Naive thymus-derived CD4-positive, alpha-beta T cell (primary cell): Measurements from ENCODE around the gene SFRP5. TPM values are rescaled to one million over a fixed set of nuclear protein-coding genes. Genes with fewer than 3 reads are reported as not detected.

Experiments used
- ATAC-seq: fragments of 150-1000 bp; cut with Tn5 transposase; 2 replicates; pipeline ENCODE4 v1.10.0; 2021; ENCODE audit warnings: mild to moderate bottlenecking, moderate library complexity
- CTCF ChIA-PET: fragments of 350-600 bp; sonication (Branson Sonifier 250); formaldehyde crosslinking; loops from one replicate; lab custom pipeline; 2021; ENCODE audit warnings: antibody characterized with exemption; lab: Charles Lee
- POLR2A ChIA-PET: fragments of 350-600 bp; sonication (Branson Sonifier 250); formaldehyde crosslinking; loops from one replicate; lab custom pipeline; 2021; ENCODE audit warnings: antibody characterized with exemption, inconsistent platforms; lab: Charles Lee
- DNase-seq, 9 donors: peaks; one replicate each; pipeline versions ENCODE4 v3.0.0 to v3.0.0-alpha.2; 2020 to 2022; ENCODE audit warnings: mixed read lengths in 1 of 9
- H3K27ac ChIP-seq: one replicate; pipeline ENCODE4 v1.7.0; 2013; ENCODE audit warnings: mild to moderate bottlenecking, low read depth, low read length, moderate library complexity
- H3K27me3 ChIP-seq, 2 donors: one replicate each; pipeline ENCODE4 v1.7.0; 2013; ENCODE audit warnings: low read length in 2 of 2, mild to moderate bottlenecking in 2 of 2, moderate library complexity in 2 of 2; ENCODE audit not compliant: control insufficient read depth in 2 of 2, insufficient read depth in 2 of 2
- H3K36me3 ChIP-seq, 3 experiments: 1 replicate in 2 of 3; 2 replicates in 1 of 3; pipeline ENCODE4 v1.7.0; 2013; ENCODE audit warnings: low read length in 3 of 3, mild to moderate bottlenecking in 3 of 3, moderate library complexity in 1 of 3; ENCODE audit not compliant: insufficient read depth in 3 of 3, control insufficient read depth in 2 of 3
- H3K4me1 ChIP-seq, 2 donors: one replicate each; pipeline ENCODE4 v1.7.0; 2013; ENCODE audit warnings: low read length in 2 of 2, mild to moderate bottlenecking in 2 of 2, moderate library complexity in 1 of 2; ENCODE audit not compliant: control insufficient read depth in 2 of 2, insufficient read depth in 2 of 2
- H3K4me3 ChIP-seq: 2 replicates; pipeline ENCODE4 v1.7.0; 2013; ENCODE audit warnings: mild to moderate bottlenecking, low read length
- H3K9me3 ChIP-seq, 3 experiments: 1 replicate in 2 of 3; 2 replicates in 1 of 3; pipeline ENCODE4 v1.7.0; 2013; ENCODE audit warnings: low read length in 3 of 3; ENCODE audit not compliant: control insufficient read depth in 2 of 3
- H3K27ac Mint-ChIP-seq, 9 donors: one replicate each; pipeline ENCODE4 v1.8.0; 2020 to 2022; ENCODE audit warnings: mixed read lengths in 9 of 9, mild to moderate bottlenecking in 8 of 9, moderate library complexity in 5 of 9, inconsistent platforms in 2 of 9
- H3K27me3 Mint-ChIP-seq, 5 donors: one replicate each; pipeline ENCODE4 v1.8.0; 2021 to 2022; ENCODE audit warnings: mixed read lengths in 5 of 5, mild to moderate bottlenecking in 1 of 5
- H3K36me3 Mint-ChIP-seq, 5 donors: one replicate each; pipeline ENCODE4 v1.8.0; 2020 to 2022; ENCODE audit warnings: mixed read lengths in 5 of 5, mild to moderate bottlenecking in 3 of 5, inconsistent platforms in 1 of 5
- H3K4me1 Mint-ChIP-seq, 7 donors: one replicate each; pipeline ENCODE4 v1.8.0; 2020 to 2022; ENCODE audit warnings: mixed read lengths in 7 of 7, mild to moderate bottlenecking in 3 of 7, inconsistent platforms in 1 of 7
- H3K4me3 Mint-ChIP-seq, 10 donors: one replicate each; pipeline ENCODE4 v1.8.0; 2020 to 2022; ENCODE audit warnings: mild to moderate bottlenecking in 10 of 10, mixed read lengths in 10 of 10, moderate library complexity in 6 of 10, inconsistent platforms in 2 of 10
- H3K9me3 Mint-ChIP-seq, 11 donors: one replicate each; pipeline ENCODE4 v1.8.0; 2020 to 2022; ENCODE audit warnings: mixed read lengths in 11 of 11, mild to moderate bottlenecking in 4 of 11, inconsistent platforms in 1 of 11, moderate library complexity in 1 of 11
- intact Hi-C, 2 donors: fragments of 100-400 bp; cut with micrococcal nuclease; formaldehyde crosslinking; loops; one replicate each; pipeline ENCODE4 v1.15.1; 2023
- polyA plus RNA-seq, 2 donors: library from polyadenylated mRNA; unstranded; fragments of 300-500 nt; fragmentation: Illumina TruSeq; gene quantifications; one replicate each; pipeline ENCODE4 v1.2.3, GENCODE V29; 2021
- total RNA-seq, 6 experiments: library from RNA in 5 of 6; stranded (reverse) in 5 of 6; gene quantifications; 1 replicate in 5 of 6; 2 replicates in 1 of 6; pipeline ENCODE4 v1.2.3 and lab custom pipeline; 2021 to 2026

The SFRP5 gene
- total and polyA plus RNA-seq, 7 experiments from 2014 or later = 0.43 to 1.0 (median 0.46) TPM; not detected in 4

GRCh38 chr10:97800474-97800873 lies 28.7 kb upstream of the SFRP5 start:
- H3K27me3 ChIP-seq = no peaks in the 10 kb centered on the region
- peaks cover 10 to 32% (median 26%) of the 10 kb centered on the region in 7 donors for H3K4me1 Mint-ChIP-seq
- no peaks in the 10 kb centered on the region for H3K36me3 ChIP-seq

DNA sequence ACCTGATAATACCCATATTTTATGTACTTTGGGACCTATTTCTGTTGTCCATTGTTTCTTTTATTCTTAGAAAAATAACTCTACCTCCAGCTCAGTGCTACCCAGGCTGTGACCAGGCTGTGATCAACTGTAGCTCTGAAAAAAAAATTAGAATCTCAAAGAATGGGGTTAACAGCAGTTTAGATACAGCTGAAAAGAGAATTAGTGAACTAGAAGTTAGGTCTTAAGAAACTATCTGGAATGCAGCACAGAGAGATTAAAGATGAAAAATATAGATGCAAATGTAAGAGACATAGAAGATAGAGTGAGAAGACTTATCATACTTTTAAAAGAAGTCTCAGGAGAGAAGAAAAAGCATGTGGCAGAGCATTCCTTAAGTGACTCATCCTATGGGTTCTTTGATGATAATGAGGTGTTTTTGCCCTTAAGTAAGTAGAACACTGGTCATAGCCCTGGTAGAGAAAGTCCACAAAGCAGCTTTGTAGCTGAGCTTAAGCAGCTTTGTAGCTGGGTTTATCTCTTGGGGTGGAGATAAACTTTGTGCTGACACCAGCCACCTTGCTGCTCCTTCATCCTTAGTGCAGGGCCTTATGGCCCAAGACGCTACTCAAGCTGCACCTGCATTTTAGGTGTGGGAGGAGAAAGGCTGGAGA lies 27.3 kb upstream of the SFRP5 start:
- peaks cover 0 to 8% (median 0%) of the 10 kb centered on the region in 3 experiments for H3K9me3 ChIP-seq
- H3K4me3 ChIP-seq = no peak overlapping the region
- ChIA-PET CTCF (interaction anchor here (0.7 to 0.9 kb wide), 2 partner anchors 71 to 242 kb away, joined by 3 to 4 read pairs; no protein-coding TSS in a partner anchor), POLR2A (no interaction called here)
- Mint-ChIP-seq H3K9me3 (peaks cover 0 to 26% (median 9%) of the 10 kb centered on the region in 11 donors), H3K27me3 (peaks cover 0 to 7% (median 0%) of the 10 kb centered on the region in 5 donors), H3K36me3 (peaks cover 4 to 25% (median 7%) of the 10 kb centered on the region in 5 donors), H3K4me1 (peaks cover 16 to 37% (median 31%) of the 10 kb centered on the region in 7 donors), H3K27ac (peak overlapping the region in 4 of 9 donors; percentile 14 to 85 (median 50)), H3K4me3 (no peak overlapping the region)
- no peak overlapping the region for H3K27ac ChIP-seq
- peaks cover 15 to 22% of the 10 kb centered on the region in 2 donors for H3K4me1 ChIP-seq
- no peaks in the 10 kb centered on the region for H3K36me3 ChIP-seq
- intact Hi-C loops = no loop called here
- DNase-seq = no peak
- no peaks in the 10 kb centered on the region for H3K27me3 ChIP-seq
- no peak for ATAC-seq

More at GRCh38 chr10:97800474-97800873, 28.7 kb upstream of the SFRP5 start:
- Mint-ChIP-seq H3K9me3 (peaks cover 0 to 26% (median 9%) of the 10 kb centered on the region in 11 donors), H3K36me3 (peaks cover 4 to 25% (median 7%) of the 10 kb centered on the region in 5 donors), H3K27ac (peak overlapping the region in 1 of 9 donors; percentile 25), H3K4me3 (no peak overlapping the region), H3K27me3 (peaks cover 0 to 9% (median 0%) of the 10 kb centered on the region in 5 donors)
- Histone ChIP-seq H3K4me3 (no peak overlapping the region), H3K9me3 (peaks cover 0 to 8% (median 0%) of the 10 kb centered on the region in 3 experiments), H3K27ac (no peak overlapping the region), H3K4me1 (peaks cover 15 to 17% of the 10 kb centered on the region in 2 donors)
- intact Hi-C loops = no loop called here
- ChIA-PET CTCF (interaction anchor here (0.7 to 0.9 kb wide), 2 partner anchors 43 to 67 kb away, joined by 3 read pairs; no protein-coding TSS in a partner anchor), POLR2A (no interaction called here)
- DNase-seq = no peak
- ATAC-seq = no peak

DNA sequence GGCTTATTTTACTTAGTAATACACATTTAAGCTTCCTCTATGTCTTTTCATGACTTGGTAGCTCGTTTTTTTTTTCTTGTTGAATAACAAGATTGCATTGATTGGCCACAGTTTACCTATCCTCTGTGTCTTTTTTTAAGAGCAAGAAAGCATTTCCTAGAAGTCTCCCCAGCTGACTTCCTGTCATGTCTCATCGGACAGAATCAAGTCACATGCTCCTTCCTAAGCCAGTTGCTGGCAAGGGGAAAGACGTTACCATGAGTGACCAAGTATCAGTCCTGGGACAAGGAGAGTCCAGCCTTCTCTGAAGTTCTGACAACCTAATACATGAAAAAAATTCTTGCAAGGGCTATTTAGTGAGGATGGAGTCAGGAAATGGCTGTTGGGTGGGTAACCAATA lies 24.9 kb upstream of the SFRP5 start:
- Histone ChIP-seq H3K27ac (peak overlapping the region; percentile 9), H3K36me3 (no peaks in the 10 kb centered on the region), H3K9me3 (peaks cover 0 to 8% (median 0%) of the 10 kb centered on the region in 3 experiments), H3K4me1 (peaks cover 23 to 30% of the 10 kb centered on the region in 2 donors), H3K27me3 (no peaks in the 10 kb centered on the region), H3K4me3 (peak overlapping the region; percentile 26)
- Mint-ChIP-seq H3K27ac (peak overlapping the region; percentile 33 to 91 (median 85)), H3K9me3 (peaks cover 0 to 26% (median 9%) of the 10 kb centered on the region in 11 donors), H3K36me3 (peaks cover 4 to 25% (median 7%) of the 10 kb centered on the region in 5 donors), H3K4me1 (peaks cover 29 to 49% (median 46%) of the 10 kb centered on the region in 7 donors), H3K27me3 (peaks cover 0 to 4% (median 0%) of the 10 kb centered on the region in 5 donors), H3K4me3 (peak overlapping the region; percentile 60 to 85 (median 73))
- ATAC-seq (peak; percentile 66), DNase-seq (peak in 6 of 9 donors; percentile 20 to 63 (median 53))
- POLR2A ChIA-PET = interaction anchor here (1.0 to 1.5 kb wide), 2 partner anchors 34 to 51 kb away, joined by 5 read pairs; no protein-coding TSS in a partner anchor
- intact Hi-C loops = loop anchor here (1.0 to 2.0 kb wide), 4 partner anchors 52 to 73 kb away; partner anchors contain the start of genes GOLGA7B (in 1 of the 2) and ZFYVE27 (in 1 of the 2)
- CTCF ChIA-PET = interaction anchor here (0.6 to 3.6 kb wide), 3 partner anchors 17 to 73 kb away, joined by 4 to 23 read pairs (median 6); partner anchors contain the start of gene GOLGA7B

GRCh38 chr10:97795886-97796285 lies 24.1 kb upstream of the SFRP5 start:
- H3K27ac Mint-ChIP-seq = peak overlapping the region; percentile 12 to 91 (median 59)
- H3K4me3 ChIP-seq = peak overlapping the region; percentile 26
- H3K4me1 Mint-ChIP-seq = peaks cover 29 to 53% (median 48%) of the 10 kb centered on the region in 7 donors
- H3K36me3 ChIP-seq = no peaks in the 10 kb centered on the region
- POLR2A ChIA-PET = interaction anchor here (1.0 to 1.5 kb wide), 5 partner anchors 32 to 76 kb away, joined by 3 to 5 read pairs (median 3); no protein-coding TSS in a partner anchor
- H3K9me3 Mint-ChIP-seq = peaks cover 0 to 26% (median 9%) of the 10 kb centered on the region in 11 donors
- H3K9me3 ChIP-seq = peaks cover 0 to 8% (median 0%) of the 10 kb centered on the region in 3 experiments
- peak overlapping the region in 6 of 10 donors; percentile 19 to 85 (median 54) for H3K4me3 Mint-ChIP-seq
- DNase-seq = no peak
- H3K27ac ChIP-seq = no peak overlapping the region
- peaks cover 0 to 4% (median 0%) of the 10 kb centered on the region in 5 donors for H3K27me3 Mint-ChIP-seq
- ATAC-seq = no peak
- no peaks in the 10 kb centered on the region for H3K27me3 ChIP-seq
- peaks cover 4 to 25% (median 7%) of the 10 kb centered on the region in 5 donors for H3K36me3 Mint-ChIP-seq
- H3K4me1 ChIP-seq = peaks cover 23 to 33% of the 10 kb centered on the region in 2 donors
- intact Hi-C loops = loop anchor here (1.0 to 2.0 kb wide), 4 partner anchors 53 to 73 kb away; partner anchors contain the start of genes GOLGA7B (in 1 of the 2) and ZFYVE27 (in 1 of the 2)
- CTCF ChIA-PET = interaction anchor here (0.9 to 3.6 kb wide), 3 partner anchors 50 to 74 kb away, joined by 3 to 23 read pairs (median 6); partner anchors contain the start of gene GOLGA7B

DNA sequence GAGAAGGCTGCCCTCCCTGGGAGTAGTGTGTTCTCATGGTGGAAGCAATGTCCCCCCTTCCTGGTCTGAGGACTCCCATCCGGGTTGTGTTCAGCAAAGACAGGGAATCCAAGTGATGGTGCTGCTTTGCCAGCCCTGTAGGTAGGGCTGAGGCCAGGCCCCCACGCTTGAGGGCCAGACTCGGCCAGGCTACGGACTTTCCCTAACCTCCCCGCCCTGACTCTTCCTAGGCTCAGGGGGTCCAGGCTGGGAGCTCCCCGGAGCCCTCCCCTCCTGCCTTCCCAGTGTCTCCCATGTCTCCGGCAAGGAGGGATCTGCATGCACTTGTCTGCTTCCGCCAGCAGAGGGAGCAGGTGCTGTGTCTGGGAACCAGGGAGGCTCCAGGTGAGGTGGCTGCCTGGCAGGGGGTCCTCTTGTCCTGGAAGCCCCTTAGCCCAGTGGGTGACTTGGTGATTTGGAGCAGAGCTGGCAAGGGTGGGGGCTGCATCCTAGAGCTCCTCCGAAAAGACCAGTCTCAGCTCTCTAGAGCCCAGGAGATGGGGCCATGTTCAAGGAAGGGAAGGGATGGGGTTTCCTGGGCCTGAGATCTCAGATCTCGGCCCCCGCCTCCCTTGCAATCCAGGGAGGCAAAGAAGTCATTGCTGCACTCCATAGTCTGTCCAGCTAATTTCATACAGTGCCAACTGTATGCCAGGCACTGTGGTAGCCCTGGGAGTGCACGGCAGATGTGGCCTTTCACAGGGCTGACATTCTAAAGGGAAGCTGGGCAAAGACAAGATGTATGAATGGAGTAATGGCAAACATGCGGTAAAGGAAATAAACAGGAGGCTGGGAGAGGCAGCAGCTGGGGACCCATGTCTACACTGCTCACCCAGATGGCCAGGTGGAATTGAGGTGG lies 20.3 kb upstream of the SFRP5 start:
- H3K36me3 Mint-ChIP-seq = peaks cover 0 to 7% (median 0%) of the 10 kb centered on the region in 5 donors
- peak overlapping the region in 2 of 10 donors; percentile 5 to 25 for H3K4me3 Mint-ChIP-seq
- ATAC-seq (peak; percentile 82), DNase-seq (peak; percentile 42 to 79 (median 60))
- Histone ChIP-seq H3K4me1 (peaks cover 22 to 38% of the 10 kb centered on the region in 2 donors), H3K4me3 (no peak overlapping the region), H3K27ac (no peak overlapping the region), H3K36me3 (no peaks in the 10 kb centered on the region), H3K9me3 (no peaks in the 10 kb centered on the region), H3K27me3 (no peaks in the 10 kb centered on the region)
- H3K27ac Mint-ChIP-seq = peak overlapping the region in 5 of 9 donors; percentile 14 to 69 (median 32)
- ChIA-PET CTCF (interaction anchor here (0.9 to 5.8 kb wide), 10 partner anchors 11 to 82 kb away, joined by 4 to 85 read pairs (median 6); partner anchors contain the start of gene GOLGA7B), POLR2A (interaction anchor here (1.2 to 2.0 kb wide), 3 partner anchors 10 to 76 kb away, joined by 4 to 7 read pairs (median 4); partner anchors contain the start of gene GOLGA7B)
- no peaks in the 10 kb centered on the region for H3K9me3 Mint-ChIP-seq
- peaks cover 0 to 17% (median 0%) of the 10 kb centered on the region in 5 donors for H3K27me3 Mint-ChIP-seq
- intact Hi-C loops = loop anchor here (1.0 kb wide), 2 partner anchors 33 to 77 kb away; no protein-coding TSS in a partner anchor
- H3K4me1 Mint-ChIP-seq = peaks cover 23 to 50% (median 34%) of the 10 kb centered on the region in 7 donors
